ENCODE results near the gene SLC16A3. TPM values are rescaled to one million over a fixed set of nuclear protein-coding genes. Genes with fewer than 3 reads are reported as not detected.

SLC16A3 gene
- total RNA-seq, 2 experiments from 2014 or later, result 183 to 193 TPM

DNA sequence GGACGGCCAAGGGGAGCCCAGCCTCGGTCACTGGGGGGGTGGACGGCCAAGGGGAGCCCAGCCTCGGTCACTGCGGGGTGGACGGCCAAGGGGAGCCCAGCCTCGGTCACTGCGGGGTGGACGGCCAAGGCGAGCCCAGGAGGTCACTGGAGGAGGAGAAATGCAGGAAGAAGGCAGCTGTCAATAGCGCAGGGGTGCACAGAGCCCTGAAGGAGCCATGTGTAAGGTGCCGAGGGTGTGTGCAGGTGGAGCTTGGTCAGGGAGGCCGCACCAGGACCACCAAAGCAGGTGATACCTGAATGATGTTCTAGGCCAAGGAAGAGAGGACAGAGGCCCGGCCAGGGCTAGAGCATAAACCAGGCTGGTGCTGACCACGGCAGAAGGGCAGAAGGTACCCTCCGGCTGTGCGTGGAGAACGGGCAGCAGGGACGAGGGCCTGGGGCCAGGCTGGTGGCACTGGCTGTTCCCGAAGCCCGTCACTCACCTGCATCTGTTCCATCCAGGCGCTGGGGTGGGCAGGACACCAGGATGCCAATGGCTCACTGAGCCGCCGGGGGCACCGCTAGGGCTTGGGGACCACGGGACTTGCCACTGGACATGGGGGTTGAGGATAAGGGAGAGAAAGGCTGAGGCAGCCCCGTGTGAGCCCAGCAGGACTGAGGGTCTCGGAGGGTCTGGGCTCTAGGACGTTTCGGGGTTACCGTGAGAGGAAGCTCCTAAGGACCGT lies 10.3 kb upstream of the SLC16A3 start:
- Mint-ChIP-seq H3K27me3 (no peaks in the 10 kb centered on the region), H3K4me3 (no peak overlapping the region), H3K27ac (no peak overlapping the region), H3K36me3 (ENCODE audit: low read depth) (no peaks in the 10 kb centered on the region), H3K4me1 (ENCODE audit: low read depth) (peaks cover 26% of the 10 kb centered on the region), H3K9me3 (no peaks in the 10 kb centered on the region)
- ChIA-PET CTCF (no interaction called here), POLR2A (interaction anchor here (1.0 to 1.1 kb wide), 2 partner anchors 11 to 32 kb away, joined by 4 to 5 read pairs; partner anchors contain the start of gene SLC16A3)
- ATAC-seq (no peak), DNase-seq (no peak)
- TF ChIP-seq, protein P1, sequence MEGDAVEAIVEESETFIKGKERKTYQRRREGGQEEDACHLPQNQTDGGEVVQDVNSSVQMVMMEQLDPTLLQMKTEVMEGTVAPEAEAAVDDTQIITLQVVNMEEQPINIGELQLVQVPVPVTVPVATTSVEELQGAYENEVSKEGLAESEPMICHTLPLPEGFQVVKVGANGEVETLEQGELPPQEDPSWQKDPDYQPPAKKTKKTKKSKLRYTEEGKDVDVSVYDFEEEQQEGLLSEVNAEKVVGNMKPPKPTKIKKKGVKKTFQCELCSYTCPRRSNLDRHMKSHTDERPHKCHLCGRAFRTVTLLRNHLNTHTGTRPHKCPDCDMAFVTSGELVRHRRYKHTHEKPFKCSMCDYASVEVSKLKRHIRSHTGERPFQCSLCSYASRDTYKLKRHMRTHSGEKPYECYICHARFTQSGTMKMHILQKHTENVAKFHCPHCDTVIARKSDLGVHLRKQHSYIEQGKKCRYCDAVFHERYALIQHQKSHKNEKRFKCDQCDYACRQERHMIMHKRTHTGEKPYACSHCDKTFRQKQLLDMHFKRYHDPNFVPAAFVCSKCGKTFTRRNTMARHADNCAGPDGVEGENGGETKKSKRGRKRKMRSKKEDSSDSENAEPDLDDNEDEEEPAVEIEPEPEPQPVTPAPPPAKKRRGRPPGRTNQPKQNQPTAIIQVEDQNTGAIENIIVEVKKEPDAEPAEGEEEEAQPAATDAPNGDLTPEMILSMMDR (IDR thresholded peaks at IDR 0.05), result no peak
- intact Hi-C loops (cut with micrococcal nuclease), result no loop called here

DNA sequence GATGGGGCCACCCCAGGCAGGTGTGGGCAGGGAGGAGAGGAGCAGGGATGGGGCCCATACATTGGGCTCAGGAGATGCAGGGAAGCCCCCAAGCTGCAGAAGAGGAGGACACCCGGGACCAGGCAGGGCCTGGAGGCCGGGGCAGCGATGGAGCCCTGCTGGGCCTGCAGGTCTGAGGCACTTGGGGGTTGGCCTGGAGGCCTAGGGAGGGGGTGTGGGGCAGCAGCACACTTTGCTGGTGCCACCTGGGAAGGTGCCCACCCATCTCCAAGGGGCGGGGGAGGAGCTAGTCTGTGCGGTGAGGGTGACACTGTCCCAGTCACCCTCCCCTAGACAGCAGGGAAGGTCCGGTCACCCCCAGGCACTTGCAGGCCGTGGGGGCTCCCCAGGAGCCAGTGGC lies 9.8 kb upstream of the SLC16A3 start:
- Mint-ChIP-seq H3K9me3 (no peaks in the 10 kb centered on the region), H3K27ac (no peak overlapping the region), H3K4me3 (no peak overlapping the region), H3K27me3 (no peaks in the 10 kb centered on the region), H3K36me3 (ENCODE audit: low read depth) (no peaks in the 10 kb centered on the region), H3K4me1 (ENCODE audit: low read depth) (peaks cover 21% of the 10 kb centered on the region)
- no peak for DNase-seq
- CTCF ChIA-PET, result no interaction called here
- intact Hi-C loops (cut with micrococcal nuclease), result no loop called here
- POLR2A ChIA-PET, result interaction anchor here (1.1 kb wide), 1 partner anchor 10 kb away, joined by 5 read pairs; the partner anchor contains the start of gene SLC16A3
- TF ChIP-seq, protein P1 (IDR thresholded peaks at IDR 0.05), result no peak
- no peak for ATAC-seq

DNA sequence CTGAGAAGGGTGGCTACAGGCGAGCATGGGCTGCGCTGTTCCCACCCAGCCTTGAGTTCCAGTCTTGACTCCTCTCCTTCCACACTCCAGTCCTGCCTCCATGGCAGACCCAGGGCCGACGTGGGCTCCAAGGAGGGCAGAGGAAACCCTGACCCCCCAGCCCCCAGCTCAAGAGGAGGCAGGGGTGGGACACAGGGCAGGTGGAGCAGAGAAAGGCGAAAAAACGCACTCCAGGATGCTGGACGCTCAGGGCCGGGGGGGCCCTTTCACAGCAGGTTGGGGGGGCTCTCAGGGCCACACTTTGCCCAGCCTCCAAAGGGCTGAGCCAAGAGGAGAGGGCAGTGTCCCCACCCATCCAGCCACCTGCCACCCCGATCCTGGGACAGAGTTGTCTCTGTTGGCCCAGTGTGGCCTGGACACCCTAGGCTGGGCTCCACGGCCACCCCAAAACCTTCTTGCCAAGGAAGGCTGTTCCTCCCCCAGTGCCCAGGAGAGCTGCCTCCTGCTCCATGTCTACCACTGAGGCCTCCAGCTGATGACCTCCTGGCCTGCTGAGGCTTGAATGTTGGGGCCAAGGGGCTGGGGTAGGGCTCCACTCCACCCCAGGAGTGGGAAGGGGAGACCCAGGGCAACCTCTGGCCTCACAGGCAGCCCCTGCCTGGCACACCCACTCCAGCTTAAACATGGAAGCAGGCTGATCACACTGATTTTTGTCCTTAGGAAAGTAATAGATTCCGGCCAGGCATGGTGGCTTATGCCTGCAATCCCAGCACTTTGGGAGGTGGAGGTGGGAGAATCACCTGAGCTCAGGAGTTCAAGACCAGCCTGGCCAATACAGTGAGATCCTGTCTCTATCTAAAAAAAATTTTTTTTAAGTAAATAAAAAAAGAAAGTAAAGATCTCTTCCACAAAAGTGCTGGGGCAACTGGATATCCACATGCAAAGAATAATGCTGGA lies 8.8 kb upstream of the SLC16A3 start:
- Mint-ChIP-seq H3K27ac (no peak overlapping the region), H3K36me3 (ENCODE audit: low read depth) (no peaks in the 10 kb centered on the region), H3K4me1 (ENCODE audit: low read depth) (peaks cover 16% of the 10 kb centered on the region), H3K4me3 (no peak overlapping the region), H3K9me3 (no peaks in the 10 kb centered on the region), H3K27me3 (no peaks in the 10 kb centered on the region)
- TF ChIP-seq, protein P1 (IDR thresholded peaks at IDR 0.05), result no peak
- POLR2A ChIA-PET, result interaction anchor here (0.6 kb wide), 1 partner anchor 79 kb away, joined by 3 read pairs; no protein-coding TSS in a partner anchor
- intact Hi-C loops (cut with micrococcal nuclease), result no loop called here
- no peak for ATAC-seq
- DNase-seq, result no peak
- CTCF ChIA-PET, result interaction anchor here (1.2 to 1.5 kb wide), 2 partner anchors 10 to 16 kb away, joined by 4 to 6 read pairs; no protein-coding TSS in a partner anchor

DNA sequence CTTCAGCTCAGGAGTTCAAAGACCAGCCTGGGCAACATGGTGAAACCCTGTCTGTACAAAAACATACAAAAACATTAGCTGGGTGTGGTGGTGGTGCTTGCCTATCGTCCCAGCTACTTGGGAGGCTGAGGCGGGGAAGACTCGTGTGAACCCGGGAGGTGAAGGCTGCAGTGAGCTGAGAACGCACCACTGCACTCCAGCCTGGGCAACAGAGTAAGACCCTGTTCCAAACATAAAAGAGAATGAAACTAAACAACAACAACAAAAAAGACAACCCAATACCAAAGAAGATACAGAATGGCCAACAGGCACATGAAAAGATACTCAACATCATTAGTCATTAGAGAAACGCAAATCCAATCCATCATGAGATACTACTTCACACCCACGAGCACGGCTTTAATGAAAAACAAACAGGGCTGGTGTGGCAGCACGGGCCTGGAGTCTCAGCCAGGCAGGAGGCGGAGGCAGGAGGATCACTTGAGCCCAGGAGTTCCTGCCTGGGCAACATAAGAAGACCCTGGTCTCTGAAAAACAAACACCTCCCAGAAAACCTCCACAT lies 7.4 kb upstream of the SLC16A3 start:
- TF ChIP-seq, protein P1 (IDR thresholded peaks at IDR 0.05), result no peak
- Mint-ChIP-seq H3K27ac (no peak overlapping the region), H3K36me3 (ENCODE audit: low read depth) (no peaks in the 10 kb centered on the region), H3K9me3 (no peaks in the 10 kb centered on the region), H3K27me3 (no peaks in the 10 kb centered on the region), H3K4me3 (no peak overlapping the region), H3K4me1 (ENCODE audit: low read depth) (peaks cover 7% of the 10 kb centered on the region)
- intact Hi-C loops (cut with micrococcal nuclease), result no loop called here
- ChIA-PET POLR2A (no interaction called here), CTCF (no interaction called here)
- ATAC-seq (no peak), DNase-seq (no peak)
